Kidney tubule cell (primary cell): Measurements from ENCODE around the gene ARHGEF28.

Source experiments
- DNase-seq: peaks from one replicate; pipeline ENCODE4 v3.0.0-alpha.2; 2018; ENCODE audit warnings: low spot score

ARHGEF28 gene

GRCh38 chr5:73901043-73901442, 275.0 kb downstream of the ARHGEF28 start:
- DNase-seq: peak; percentile 63

- peak; percentile 37 for DNase-seq
Measured at GRCh38 chr5:73901455-73901854, 275.5 kb downstream of the ARHGEF28 start.

- DNase-seq: peak; percentile 68
Measured at GRCh38 chr5:73902327-73903051, 276.5 kb downstream of the ARHGEF28 start.

GRCh38 chr5:73903169-73903568, 277.2 kb downstream of the ARHGEF28 start:
- DNase-seq: no peak

- DNase-seq: no peak
Measured at GRCh38 chr5:73906277-73906676, 280.3 kb downstream of the ARHGEF28 start.

GRCh38 chr5:73907164-73907563, 281.2 kb downstream of the ARHGEF28 start:
- DNase-seq: no peak

- DNase-seq: no peak
Measured at GRCh38 chr5:73908395-73908794, 282.4 kb downstream of the ARHGEF28 start.

GRCh38 chr5:73908846-73909245, 282.9 kb downstream of the ARHGEF28 start:
- peak; percentile 75 for DNase-seq

- no peak for DNase-seq
Measured at GRCh38 chr5:73909474-73909873, 283.5 kb downstream of the ARHGEF28 start.

- no peak for DNase-seq
Measured at GRCh38 chr5:73911761-73912393, 285.9 kb downstream of the ARHGEF28 start.

GRCh38 chr5:73912821-73913271, 286.9 kb downstream of the ARHGEF28 start:
- DNase-seq: no peak

GRCh38 chr5:73913971-73914370, 288.0 kb downstream of the ARHGEF28 start:
- DNase-seq: no peak

GRCh38 chr5:73915345-73915744, 289.3 kb downstream of the ARHGEF28 start:
- DNase-seq: no peak

- peak; percentile 45 for DNase-seq
Measured at GRCh38 chr5:73917433-73917832, 291.4 kb downstream of the ARHGEF28 start.

- no peak for DNase-seq
Measured at GRCh38 chr5:73917891-73918290, 291.9 kb downstream of the ARHGEF28 start.

GRCh38 chr5:73918791-73919221, 292.8 kb downstream of the ARHGEF28 start:
- no peak for DNase-seq

- no peak for DNase-seq
Measured at GRCh38 chr5:73921741-73922140, 295.7 kb downstream of the ARHGEF28 start.

GRCh38 chr5:73922224-73922623, 296.2 kb downstream of the ARHGEF28 start:
- no peak for DNase-seq

- DNase-seq: no peak
Measured at GRCh38 chr5:73922875-73923557, 297.0 kb downstream of the ARHGEF28 start.

- peak; percentile 46 for DNase-seq
Measured at GRCh38 chr5:73928476-73929070, 302.6 kb downstream of the ARHGEF28 start.

- DNase-seq: no peak
Measured at GRCh38 chr5:73935719-73936118, 309.7 kb downstream of the ARHGEF28 start.

- DNase-seq: peak; percentile 96
Measured at GRCh38 chr5:73938280-73938937, 312.4 kb downstream of the ARHGEF28 start.
